HL-60 (cell line): ENCODE data around the gene ULBP2.

Experiments
- DNase-seq, 2 experiments: peaks; one replicate each; pipeline ENCODE4 v3.0.0-alpha.2; 2010 to 2020; ENCODE audit warnings: low read depth in 1 of 2, low spot score in 1 of 2
- H3K27ac ChIP-seq: fragments of 250-450 bp; sonication (Bioruptor Pico); replicated peaks from 2 replicates; pipeline ENCODE4 v1.5.1; 2020; ENCODE audit warnings: mild to moderate bottlenecking, moderate library complexity
- H3K27me3 ChIP-seq: fragments of 250-450 bp; sonication (Bioruptor Pico); 2 replicates; pipeline ENCODE4 v1.5.1; 2021; ENCODE audit warnings: mild to moderate bottlenecking, moderate library complexity; ENCODE audit not compliant: insufficient read depth, poor library complexity, severe bottlenecking
- H3K4me3 ChIP-seq: replicated peaks from 2 replicates; pipeline ENCODE4 v1.5.1; 2011; ENCODE audit warnings: mild to moderate bottlenecking, control low read depth, low read length; ENCODE audit not compliant: insufficient read depth
- GABPA ChIP-seq: IDR thresholded peaks from 2 replicates; pipeline ENCODE4 v1.6.1; 2012; ENCODE audit warnings: low read depth
- POLR2AphosphoS5 ChIP-seq: IDR thresholded peaks from 2 replicates; pipeline ENCODE4 v1.6.1; 2012; ENCODE audit warnings: low read depth
- SPI1 ChIP-seq: IDR thresholded peaks from 2 replicates; pipeline ENCODE4 v1.6.1; 2012; ENCODE audit warnings: low read depth, mild to moderate bottlenecking, borderline replicate concordance
- TF ChIP-seq, protein P1 (sequence below): IDR thresholded peaks from 2 replicates; pipeline ENCODE4 v1.6.1; 2012; ENCODE audit warnings: low read depth; ENCODE audit not compliant: insufficient replicate concordance
- TF ChIP-seq, protein P2 (sequence below): IDR thresholded peaks from one replicate; pipeline ENCODE4 v1.5.1; 2011; ENCODE audit warnings: low read length, control low read depth, inconsistent platforms; ENCODE audit not compliant: insufficient read depth

Gene ULBP2

DNA sequence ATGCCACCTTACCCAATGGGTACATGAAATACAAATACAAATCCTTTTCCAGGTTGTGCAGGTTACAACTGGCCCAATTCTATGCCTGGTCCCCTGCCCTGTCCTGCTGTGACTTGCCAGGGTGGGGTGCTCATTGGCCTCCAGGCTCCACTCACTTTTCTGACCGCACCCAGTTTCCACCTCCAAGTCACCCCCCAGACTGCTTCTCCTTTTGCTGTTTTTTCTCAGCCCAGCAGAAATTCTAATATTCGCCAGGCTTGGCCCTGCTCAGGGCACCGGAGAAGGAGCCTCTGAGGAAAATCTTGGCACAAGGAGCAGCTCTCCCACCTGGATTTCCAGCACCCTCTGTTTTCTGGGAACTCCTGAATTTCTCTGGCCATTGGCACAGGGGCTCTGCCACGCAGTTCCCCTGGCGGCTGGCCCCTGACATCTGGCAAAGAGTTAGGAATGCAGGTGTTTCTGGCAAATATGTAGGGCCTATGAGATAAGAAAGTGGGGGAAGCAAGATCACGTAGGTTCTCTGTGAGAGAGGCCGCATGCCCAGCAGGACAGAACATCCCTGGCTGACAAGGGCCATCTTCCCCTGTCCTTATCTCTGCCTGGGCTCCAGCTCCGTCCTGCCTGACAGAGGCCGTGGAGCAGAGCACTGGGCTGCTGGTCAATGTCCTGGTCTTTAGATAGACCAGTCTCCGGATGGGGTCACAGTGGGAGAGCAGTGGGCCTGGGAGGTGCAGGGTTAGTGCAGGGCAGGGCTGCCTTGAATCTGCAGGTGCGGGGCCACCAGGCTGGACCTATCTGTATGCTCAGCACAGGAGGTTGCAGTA lies 41.0 kb upstream of the ULBP2 start:
- DNase-seq = no peak
- H3K27ac ChIP-seq = no peak overlapping the region
- TF ChIP-seq GABPA (no peak), SPI1 (no peak), POLR2AphosphoS5 (no peak)
- TF ChIP-seq, protein P1, sequence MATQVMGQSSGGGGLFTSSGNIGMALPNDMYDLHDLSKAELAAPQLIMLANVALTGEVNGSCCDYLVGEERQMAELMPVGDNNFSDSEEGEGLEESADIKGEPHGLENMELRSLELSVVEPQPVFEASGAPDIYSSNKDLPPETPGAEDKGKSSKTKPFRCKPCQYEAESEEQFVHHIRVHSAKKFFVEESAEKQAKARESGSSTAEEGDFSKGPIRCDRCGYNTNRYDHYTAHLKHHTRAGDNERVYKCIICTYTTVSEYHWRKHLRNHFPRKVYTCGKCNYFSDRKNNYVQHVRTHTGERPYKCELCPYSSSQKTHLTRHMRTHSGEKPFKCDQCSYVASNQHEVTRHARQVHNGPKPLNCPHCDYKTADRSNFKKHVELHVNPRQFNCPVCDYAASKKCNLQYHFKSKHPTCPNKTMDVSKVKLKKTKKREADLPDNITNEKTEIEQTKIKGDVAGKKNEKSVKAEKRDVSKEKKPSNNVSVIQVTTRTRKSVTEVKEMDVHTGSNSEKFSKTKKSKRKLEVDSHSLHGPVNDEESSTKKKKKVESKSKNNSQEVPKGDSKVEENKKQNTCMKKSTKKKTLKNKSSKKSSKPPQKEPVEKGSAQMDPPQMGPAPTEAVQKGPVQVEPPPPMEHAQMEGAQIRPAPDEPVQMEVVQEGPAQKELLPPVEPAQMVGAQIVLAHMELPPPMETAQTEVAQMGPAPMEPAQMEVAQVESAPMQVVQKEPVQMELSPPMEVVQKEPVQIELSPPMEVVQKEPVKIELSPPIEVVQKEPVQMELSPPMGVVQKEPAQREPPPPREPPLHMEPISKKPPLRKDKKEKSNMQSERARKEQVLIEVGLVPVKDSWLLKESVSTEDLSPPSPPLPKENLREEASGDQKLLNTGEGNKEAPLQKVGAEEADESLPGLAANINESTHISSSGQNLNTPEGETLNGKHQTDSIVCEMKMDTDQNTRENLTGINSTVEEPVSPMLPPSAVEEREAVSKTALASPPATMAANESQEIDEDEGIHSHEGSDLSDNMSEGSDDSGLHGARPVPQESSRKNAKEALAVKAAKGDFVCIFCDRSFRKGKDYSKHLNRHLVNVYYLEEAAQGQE = no peak
- TF ChIP-seq, protein P2, sequence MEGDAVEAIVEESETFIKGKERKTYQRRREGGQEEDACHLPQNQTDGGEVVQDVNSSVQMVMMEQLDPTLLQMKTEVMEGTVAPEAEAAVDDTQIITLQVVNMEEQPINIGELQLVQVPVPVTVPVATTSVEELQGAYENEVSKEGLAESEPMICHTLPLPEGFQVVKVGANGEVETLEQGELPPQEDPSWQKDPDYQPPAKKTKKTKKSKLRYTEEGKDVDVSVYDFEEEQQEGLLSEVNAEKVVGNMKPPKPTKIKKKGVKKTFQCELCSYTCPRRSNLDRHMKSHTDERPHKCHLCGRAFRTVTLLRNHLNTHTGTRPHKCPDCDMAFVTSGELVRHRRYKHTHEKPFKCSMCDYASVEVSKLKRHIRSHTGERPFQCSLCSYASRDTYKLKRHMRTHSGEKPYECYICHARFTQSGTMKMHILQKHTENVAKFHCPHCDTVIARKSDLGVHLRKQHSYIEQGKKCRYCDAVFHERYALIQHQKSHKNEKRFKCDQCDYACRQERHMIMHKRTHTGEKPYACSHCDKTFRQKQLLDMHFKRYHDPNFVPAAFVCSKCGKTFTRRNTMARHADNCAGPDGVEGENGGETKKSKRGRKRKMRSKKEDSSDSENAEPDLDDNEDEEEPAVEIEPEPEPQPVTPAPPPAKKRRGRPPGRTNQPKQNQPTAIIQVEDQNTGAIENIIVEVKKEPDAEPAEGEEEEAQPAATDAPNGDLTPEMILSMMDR = no peak
- H3K27me3 ChIP-seq = peaks cover 11% of the 10 kb centered on the region
- H3K4me3 ChIP-seq = no peak overlapping the region

DNA sequence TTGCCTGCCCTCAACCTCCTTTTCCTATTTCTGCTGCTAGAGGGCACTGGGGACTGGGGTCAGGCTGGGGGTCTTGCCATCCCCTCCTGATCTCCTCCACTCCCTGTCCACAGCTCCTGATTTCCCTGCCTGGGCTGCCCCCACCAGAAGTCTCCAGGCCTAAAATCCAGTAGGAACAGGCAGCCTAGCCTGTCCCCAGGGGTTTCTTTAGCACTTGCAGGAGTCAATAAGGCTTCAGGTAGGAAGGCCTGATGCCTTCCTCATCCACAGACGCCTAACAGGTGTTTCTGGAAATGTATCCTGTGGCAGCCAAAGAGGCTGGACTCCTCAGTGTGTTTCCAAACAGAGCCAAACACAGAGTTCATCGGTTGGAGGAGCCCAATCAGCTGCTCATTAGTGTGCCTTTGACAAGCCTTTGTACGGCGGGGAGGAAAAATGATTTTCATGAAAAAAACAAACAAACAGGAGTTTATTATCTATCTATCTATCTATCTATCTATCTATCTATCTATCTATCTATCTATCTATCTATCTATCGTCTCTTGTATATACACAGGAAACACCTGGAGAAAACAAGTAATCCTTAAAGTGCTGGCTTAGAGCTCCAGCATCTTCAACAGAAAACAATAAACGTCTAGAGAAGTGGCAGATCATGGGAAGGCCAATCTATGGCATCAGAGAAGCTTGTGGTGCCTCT lies 40.2 kb upstream of the ULBP2 start:
- no peak for DNase-seq
- TF ChIP-seq POLR2AphosphoS5 (no peak), GABPA (no peak), SPI1 (no peak)
- TF ChIP-seq, protein P1 = no peak
- TF ChIP-seq, protein P2 = no peak
- Histone ChIP-seq H3K4me3 (no peak overlapping the region), H3K27me3 (peaks cover 11% of the 10 kb centered on the region), H3K27ac (no peak overlapping the region)

DNA sequence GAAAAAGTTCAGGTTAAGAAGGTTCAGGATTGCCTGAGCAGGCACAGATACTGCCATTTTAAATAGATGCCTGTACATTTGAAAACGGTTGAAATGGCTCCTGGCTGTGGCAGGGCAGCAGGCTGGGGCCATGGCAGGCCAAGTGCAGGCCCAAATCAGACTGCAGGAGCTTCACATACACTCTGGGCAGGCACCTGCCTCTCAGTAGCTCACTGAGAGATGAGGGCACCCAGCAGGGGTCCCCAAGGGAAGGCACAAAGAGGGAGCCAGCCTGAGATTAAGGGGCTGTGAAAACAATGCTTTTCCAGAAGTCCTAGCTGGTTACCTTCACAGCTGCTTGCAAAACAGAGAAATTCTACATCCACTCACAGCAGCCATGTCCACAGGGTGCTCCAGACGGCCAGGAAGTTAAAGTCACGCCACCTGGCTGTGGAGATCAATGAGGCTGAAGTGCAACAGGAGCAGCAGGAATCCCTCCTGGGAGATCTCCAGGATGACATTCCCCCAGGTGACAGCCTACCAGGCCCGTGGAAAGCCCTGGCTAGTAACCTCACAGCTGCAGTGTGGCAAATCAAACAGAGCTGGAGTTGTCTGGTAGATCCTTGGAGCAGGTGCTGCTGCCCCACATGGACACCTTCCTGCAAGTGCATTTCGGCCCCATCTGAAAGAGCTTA lies 37.7 kb upstream of the ULBP2 start:
- no peak overlapping the region for H3K27ac ChIP-seq
- no peak for DNase-seq
- H3K27me3 ChIP-seq = peaks cover 11% of the 10 kb centered on the region

More for the DNA sequence above, 37.7 kb upstream of the ULBP2 start:
- TF ChIP-seq SPI1 = no peak
- no peak for TF ChIP-seq POLR2AphosphoS5
- TF ChIP-seq GABPA = no peak
- TF ChIP-seq, protein P2 = no peak
- TF ChIP-seq, protein P1 = no peak
- H3K4me3 ChIP-seq = no peak overlapping the region
